Fibroblast of skin of left biceps (primary cell): ENCODE results near the gene ABHD8.

Experiments
- DNase-seq, 2 experiments: peaks; one replicate each; pipeline ENCODE4 v3.0.0-alpha.2; 2013; ENCODE audit warnings: low read depth in 2 of 2

The ABHD8 gene

GRCh38 chr19:17333611-17334413 is 30.6 kb upstream of the ABHD8 start:
- peak; percentile 51 for DNase-seq

GRCh38 chr19:17332677-17333581 is 29.7 kb upstream of the ABHD8 start:
- DNase-seq = no peak

- DNase-seq = no peak
These were observed 29.1 kb upstream of the ABHD8 start for GRCh38 chr19:17332360-17332676.

GRCh38 chr19:17331045-17331558 is 27.9 kb upstream of the ABHD8 start:
- DNase-seq = no peak

- DNase-seq = no peak
These were observed 27.2 kb upstream of the ABHD8 start for GRCh38 chr19:17330262-17331044.

- DNase-seq = no peak
These were observed 26.4 kb upstream of the ABHD8 start for GRCh38 chr19:17329366-17330261.

GRCh38 chr19:17328517-17329365 is 25.5 kb upstream of the ABHD8 start:
- DNase-seq = no peak

- no peak for DNase-seq
These were observed 24.7 kb upstream of the ABHD8 start for GRCh38 chr19:17327654-17328516.

- no peak for DNase-seq
These were observed 23.9 kb upstream of the ABHD8 start for GRCh38 chr19:17327068-17327653.

- no peak for DNase-seq
These were observed 23.4 kb upstream of the ABHD8 start for GRCh38 chr19:17326595-17326966.

- no peak for DNase-seq
These were observed 22.8 kb upstream of the ABHD8 start for GRCh38 chr19:17325881-17326594.

- no peak for DNase-seq
These were observed 21.9 kb upstream of the ABHD8 start for GRCh38 chr19:17325133-17325532.

- DNase-seq = no peak
These were observed 21.3 kb upstream of the ABHD8 start for GRCh38 chr19:17324357-17325114.

- no peak for DNase-seq
These were observed 20.7 kb upstream of the ABHD8 start for GRCh38 chr19:17323964-17324332.

GRCh38 chr19:17323300-17323963 is 20.2 kb upstream of the ABHD8 start:
- no peak for DNase-seq

- DNase-seq = no peak
These were observed 19.6 kb upstream of the ABHD8 start for GRCh38 chr19:17322854-17323253.
